Caco-2 (cell line): Measurements from ENCODE around the gene PDZK1IP1. TPM values are rescaled to one million over a fixed set of nuclear protein-coding genes. Genes with fewer than 3 reads are reported as not detected.
A peak's percentile ranks its signal among the peaks of the same experiment; 100 is the strongest.

Experiments
- BruUV-seq: library from RNA; stranded (reverse); fragments of 400-500 nt; replicated peaks from 2 replicates; lab custom pipeline; 2021; lab: Mats Ljungman, UMichigan
- CTCF ChIA-PET: fragments of 300-600 bp; sonication (Branson Sonifier 250); formaldehyde crosslinking; loops from one replicate; lab custom pipeline; 2022; ENCODE audit warnings: antibody characterized with exemption; lab: Charles Lee
- POLR2A ChIA-PET: fragments of 300-600 bp; sonication (Branson Sonifier 250); formaldehyde crosslinking; loops from one replicate; lab custom pipeline; 2022; ENCODE audit warnings: antibody characterized with exemption; lab: Charles Lee
- DNase-seq, 2 experiments: peaks; one replicate each; pipeline versions ENCODE4 v3.0.0 to v3.0.0-alpha.2; 2020 to 2022
- H3K27me3 ChIP-seq: replicated peaks from 2 replicates; pipeline ENCODE4 v1.6.0; 2011; ENCODE audit warnings: low read length; ENCODE audit not compliant: control insufficient read depth, insufficient read depth
- H3K36me3 ChIP-seq: 2 replicates; pipeline ENCODE4 v1.5.1; 2011; ENCODE audit warnings: low read length; ENCODE audit not compliant: control insufficient read depth, insufficient read depth
- H3K4me1 ChIP-seq: fragments of 250-450 bp; sonication (Bioruptor Pico); 2 replicates; pipeline ENCODE4 v1.5.1; 2020; ENCODE audit warnings: mild to moderate bottlenecking
- H3K4me3 ChIP-seq: 2 replicates; pipeline ENCODE4 v1.5.1; 2011; ENCODE audit warnings: low read depth, mild to moderate bottlenecking, control low read depth, low read length
- H3K9me3 ChIP-seq: fragments of 250-450 bp; sonication (Bioruptor Pico); 2 replicates; pipeline ENCODE4 v1.5.1; 2020; ENCODE audit warnings: mild to moderate bottlenecking, moderate library complexity
- H3K27ac Mint-ChIP-seq: one replicate; pipeline ENCODE4 v1.8.0; 2022; ENCODE audit warnings: mixed read lengths; ENCODE audit not compliant: unreplicated experiment
- H3K27me3 Mint-ChIP-seq: one replicate; pipeline ENCODE4 v1.8.0; 2022; ENCODE audit warnings: mixed read lengths; ENCODE audit not compliant: insufficient read depth, unreplicated experiment
- H3K36me3 Mint-ChIP-seq: one replicate; pipeline ENCODE4 v1.8.0; 2022; ENCODE audit warnings: mild to moderate bottlenecking, mixed read lengths; ENCODE audit not compliant: insufficient read depth, unreplicated experiment
- H3K4me1 Mint-ChIP-seq: one replicate; pipeline ENCODE4 v1.8.0; 2022; ENCODE audit warnings: low read depth, mixed read lengths; ENCODE audit not compliant: unreplicated experiment
- H3K4me3 Mint-ChIP-seq: one replicate; pipeline ENCODE4 v1.8.0; 2022; ENCODE audit warnings: mild to moderate bottlenecking, moderate library complexity, mixed read lengths; ENCODE audit not compliant: unreplicated experiment
- H3K9me3 Mint-ChIP-seq: one replicate; pipeline ENCODE4 v1.8.0; 2022; ENCODE audit warnings: mixed read lengths; ENCODE audit not compliant: unreplicated experiment
- intact Hi-C: fragments of 100-400 bp; cut with micrococcal nuclease; formaldehyde crosslinking; loops from one replicate; pipeline ENCODE4 v1.10.0; 2022; ENCODE audit not compliant: unreplicated experiment
- total RNA-seq: library from RNA; stranded (reverse); gene quantifications from 2 replicates; pipeline ENCODE4 v1.2.3, GENCODE V29; 2022
- TF ChIP-seq, protein P1 (sequence below), 2 experiments: fragments of 200-600 bp in 1 of 2; IDR thresholded peaks; 1 replicate in 1 of 2; 2 replicates in 1 of 2; pipeline versions ENCODE4 v1.5.1 to v1.8.0; 2011 to 2022; ENCODE audit warnings: antibody characterized with exemption in 1 of 2, control low read depth in 1 of 2, inconsistent platforms in 1 of 2, low read depth in 1 of 2, low read length in 1 of 2, mild to moderate bottlenecking in 1 of 2, moderate library complexity in 1 of 2; ENCODE audit not compliant: insufficient read depth in 1 of 2, severe bottlenecking in 1 of 2, unreplicated experiment in 1 of 2

The PDZK1IP1 gene
- total RNA-seq, 1 experiment from 2014 or later, result 6.1 TPM

DNA sequence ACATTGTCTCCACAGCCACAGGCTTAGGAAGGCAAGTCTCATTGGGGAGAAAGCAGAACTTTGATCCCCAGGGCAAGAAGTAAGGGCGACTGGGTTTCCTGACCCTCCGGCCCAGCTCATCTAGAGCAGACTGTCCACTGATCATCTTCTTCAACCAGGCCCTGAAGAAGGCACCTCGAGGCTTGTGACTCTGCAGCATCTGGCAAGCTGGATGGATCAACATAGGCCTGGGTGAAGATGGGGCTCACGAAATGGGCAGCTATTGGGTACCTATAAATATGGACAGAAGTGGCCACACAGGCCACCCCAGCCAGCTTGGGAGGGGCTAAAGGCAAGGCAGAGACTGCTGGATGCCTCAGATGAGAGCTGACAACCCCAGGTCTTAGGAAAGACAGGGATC lies 29.2 kb upstream of the PDZK1IP1 start:
- no TSS peak for BruUV-seq
- POLR2A ChIA-PET, result no interaction called here

DNA sequence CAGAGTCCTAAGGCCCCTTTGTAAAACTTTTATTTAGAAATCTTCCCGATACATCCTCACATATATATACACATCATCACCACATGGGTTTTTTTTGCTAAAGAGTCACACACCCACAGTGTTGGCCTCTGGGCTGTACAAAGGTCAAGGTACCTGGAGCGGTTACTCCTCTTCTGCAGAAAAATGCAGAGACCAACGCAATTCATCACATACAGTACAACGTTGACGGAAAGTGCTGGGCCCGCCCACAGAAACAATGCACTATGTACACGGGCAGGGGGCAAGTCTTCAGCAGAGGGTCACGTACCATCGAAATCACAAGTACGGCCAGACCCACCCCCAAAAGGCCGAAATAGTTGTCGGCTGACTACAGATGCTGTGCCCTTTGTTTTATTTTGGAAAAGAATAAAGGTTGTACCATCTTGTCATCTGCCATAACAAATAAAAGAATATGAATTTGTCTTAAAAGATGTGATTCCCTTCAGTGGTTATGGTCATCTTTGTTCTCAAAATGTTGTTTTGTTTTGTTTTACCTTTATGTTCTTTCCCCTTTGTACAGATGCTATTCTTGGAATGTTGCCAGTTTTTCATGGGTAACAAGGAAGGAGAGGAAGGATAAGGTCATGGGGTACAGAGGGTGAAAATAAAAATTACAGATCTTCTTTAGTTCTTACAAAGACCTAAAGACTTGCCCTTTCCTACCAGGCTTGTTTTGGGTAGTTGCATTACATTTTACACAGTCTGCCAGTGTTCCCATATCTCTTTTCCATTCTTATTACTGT lies 26.6 kb upstream of the PDZK1IP1 start:
- intact Hi-C loops, result loop anchor here (1.0 kb wide), 1 partner anchor 23 kb away; no protein-coding TSS in a partner anchor
- Mint-ChIP-seq H3K4me1 (peaks cover 14% of the 10 kb centered on the region), H3K9me3 (no peaks in the 10 kb centered on the region), H3K36me3 (no peaks in the 10 kb centered on the region), H3K27me3 (no peaks in the 10 kb centered on the region), H3K4me3 (peak overlapping the region; percentile 53), H3K27ac (peak overlapping the region; percentile 88)
- Histone ChIP-seq H3K4me1 (peaks cover 16% of the 10 kb centered on the region), H3K27me3 (no peaks in the 10 kb centered on the region), H3K9me3 (no peaks in the 10 kb centered on the region), H3K36me3 (no peaks in the 10 kb centered on the region), H3K4me3 (no peak overlapping the region)
- peak; percentile 63 to 76 for DNase-seq
- ChIA-PET CTCF (interaction anchor here (1.4 kb wide), 1 partner anchor 37 kb away, joined by 3 read pairs; no protein-coding TSS in a partner anchor), POLR2A (no interaction called here)
- TSS peak; percentile 10 for BruUV-seq
- TF ChIP-seq, protein P1, sequence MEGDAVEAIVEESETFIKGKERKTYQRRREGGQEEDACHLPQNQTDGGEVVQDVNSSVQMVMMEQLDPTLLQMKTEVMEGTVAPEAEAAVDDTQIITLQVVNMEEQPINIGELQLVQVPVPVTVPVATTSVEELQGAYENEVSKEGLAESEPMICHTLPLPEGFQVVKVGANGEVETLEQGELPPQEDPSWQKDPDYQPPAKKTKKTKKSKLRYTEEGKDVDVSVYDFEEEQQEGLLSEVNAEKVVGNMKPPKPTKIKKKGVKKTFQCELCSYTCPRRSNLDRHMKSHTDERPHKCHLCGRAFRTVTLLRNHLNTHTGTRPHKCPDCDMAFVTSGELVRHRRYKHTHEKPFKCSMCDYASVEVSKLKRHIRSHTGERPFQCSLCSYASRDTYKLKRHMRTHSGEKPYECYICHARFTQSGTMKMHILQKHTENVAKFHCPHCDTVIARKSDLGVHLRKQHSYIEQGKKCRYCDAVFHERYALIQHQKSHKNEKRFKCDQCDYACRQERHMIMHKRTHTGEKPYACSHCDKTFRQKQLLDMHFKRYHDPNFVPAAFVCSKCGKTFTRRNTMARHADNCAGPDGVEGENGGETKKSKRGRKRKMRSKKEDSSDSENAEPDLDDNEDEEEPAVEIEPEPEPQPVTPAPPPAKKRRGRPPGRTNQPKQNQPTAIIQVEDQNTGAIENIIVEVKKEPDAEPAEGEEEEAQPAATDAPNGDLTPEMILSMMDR (IDR thresholded peaks at IDR 0.05; ENCODE audit: insufficient read depth in 1 of 2, low read depth in 1 of 2, low read length in 1 of 2, severe bottlenecking in 1 of 2, unreplicated experiment in 1 of 2), result no peak

More for the DNA sequence above, 29.2 kb upstream of the PDZK1IP1 start:
- no peaks in the 10 kb centered on the region for H3K9me3 ChIP-seq
- CTCF ChIA-PET, result no interaction called here
- Mint-ChIP-seq H3K4me1 (peaks cover 14% of the 10 kb centered on the region), H3K27me3 (no peaks in the 10 kb centered on the region), H3K36me3 (no peaks in the 10 kb centered on the region), H3K4me3 (no peak overlapping the region), H3K9me3 (no peaks in the 10 kb centered on the region), H3K27ac (no peak overlapping the region)
- peak in 1 of 2 experiments; percentile 4 for DNase-seq
- no peaks in the 10 kb centered on the region for H3K27me3 ChIP-seq
- intact Hi-C loops, result no loop called here
- H3K4me1 ChIP-seq, result peaks cover 16% of the 10 kb centered on the region
- no peak overlapping the region for H3K4me3 ChIP-seq
- no peaks in the 10 kb centered on the region for H3K36me3 ChIP-seq
- TF ChIP-seq, protein P1 (IDR thresholded peaks at IDR 0.05; ENCODE audit: insufficient read depth in 1 of 2, low read depth in 1 of 2, low read length in 1 of 2, severe bottlenecking in 1 of 2, unreplicated experiment in 1 of 2), result no peak

DNA sequence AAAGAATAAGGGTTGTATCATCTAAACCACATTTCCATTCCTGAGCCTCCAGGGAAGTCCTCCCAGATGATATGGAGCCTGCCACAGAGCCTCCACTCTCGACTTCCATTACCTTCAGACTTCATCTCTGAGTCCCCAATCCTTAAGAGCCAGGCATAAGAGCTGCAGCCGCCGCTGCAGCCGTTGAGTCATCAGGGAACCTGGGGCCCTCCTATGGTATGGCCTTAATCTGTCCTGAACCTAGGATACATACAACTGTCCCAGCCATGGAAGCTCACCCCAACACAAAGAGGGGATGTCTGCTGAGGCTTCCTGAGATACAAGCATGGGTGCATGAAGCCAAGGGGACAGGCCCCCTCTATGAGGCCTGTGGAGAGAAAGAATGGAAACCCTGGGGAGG lies 25.9 kb upstream of the PDZK1IP1 start:
- ChIA-PET POLR2A (no interaction called here), CTCF (interaction anchor here (1.4 kb wide), 1 partner anchor 37 kb away, joined by 3 read pairs; no protein-coding TSS in a partner anchor)
- no TSS peak for BruUV-seq
- peaks cover 16% of the 10 kb centered on the region for H3K4me1 Mint-ChIP-seq
- H3K36me3 ChIP-seq, result no peaks in the 10 kb centered on the region
- intact Hi-C loops, result loop anchor here (1.0 kb wide), 1 partner anchor 22 kb away; no protein-coding TSS in a partner anchor
- peaks cover 16% of the 10 kb centered on the region for H3K4me1 ChIP-seq
- TF ChIP-seq, protein P1 (IDR thresholded peaks at IDR 0.05; ENCODE audit: insufficient read depth in 1 of 2, low read depth in 1 of 2, low read length in 1 of 2, severe bottlenecking in 1 of 2, unreplicated experiment in 1 of 2), result no peak
- H3K4me3 ChIP-seq, result no peak overlapping the region
- H3K4me3 Mint-ChIP-seq, result no peak overlapping the region
- no peaks in the 10 kb centered on the region for H3K9me3 ChIP-seq
- peak overlapping the region; percentile 88 for H3K27ac Mint-ChIP-seq
- H3K27me3 Mint-ChIP-seq, result no peaks in the 10 kb centered on the region
- H3K36me3 Mint-ChIP-seq, result peaks cover 4% of the 10 kb centered on the region
- no peak for DNase-seq
- no peaks in the 10 kb centered on the region for H3K9me3 Mint-ChIP-seq
- no peaks in the 10 kb centered on the region for H3K27me3 ChIP-seq
